ENCODE data around the gene STH.

- no peak for TF ChIP-seq CTCF (IDR thresholded peaks at IDR 0.05)
- TF ChIP-seq POLR2A (IDR thresholded peaks at IDR 0.05), result no peak
- no peak for TF ChIP-seq POLR2AphosphoS5 (IDR thresholded peaks at IDR 0.05)
These were observed 26.6 kb downstream of the STH start for GRCh38 chr17:46025510-46026165.
